Activated CD8-positive, alpha-beta memory T cell treated with anti-CD3 and anti-CD28 coated beads for 24 hours (primary cell): ENCODE measurements around the gene ATG4B.
"Not testable (repeated sequence)": the region's sequence is repeated elsewhere in the genome, so short reads cannot be mapped to it uniquely, and the experiment has no call there.

Source experiments
- DNase-seq: peaks from one replicate; pipeline ENCODE4 v3.0.0-alpha.2; 2020

Gene ATG4B

GRCh38 chr2:241637018-241637794 is at the start of gene ATG4B, which contains the start of gene THAP4:
Gene ATG4B, plus strand, starts transcription at chr2:241637693. Its CDS starts 22 bp downstream, at chr2:241637715.
Gene THAP4, minus strand, starts transcription at chr2:241637158. Its CDS starts 141 bp downstream, at chr2:241637017.
- peak; percentile 93 for DNase-seq

GRCh38 chr2:241589863-241590262 is 47.6 kb upstream of the ATG4B start:
- DNase-seq = not testable (repeated sequence)

- DNase-seq = not testable (repeated sequence)
Measured at GRCh38 chr2:241590496-241591455, 46.7 kb upstream of the ATG4B start.

- DNase-seq = no peak
Measured at GRCh38 chr2:241592126-241592845, 45.2 kb upstream of the ATG4B start.

GRCh38 chr2:241593271-241593670 is 44.2 kb upstream of the ATG4B start:
- DNase-seq = no peak

GRCh38 chr2:241595600-241596140 is 41.8 kb upstream of the ATG4B start:
- DNase-seq = no peak

- DNase-seq = no peak
Measured at GRCh38 chr2:241597561-241597960, 39.9 kb upstream of the ATG4B start.

- DNase-seq = no peak
Measured at GRCh38 chr2:241598061-241598460, 39.4 kb upstream of the ATG4B start.

GRCh38 chr2:241598487-241598886 is 39.0 kb upstream of the ATG4B start:
- DNase-seq = no peak

GRCh38 chr2:241599615-241600014 is 37.9 kb upstream of the ATG4B start:
- DNase-seq = no peak

GRCh38 chr2:241601841-241602240 is 35.7 kb upstream of the ATG4B start:
- DNase-seq = no peak

GRCh38 chr2:241602720-241603119 is 34.8 kb upstream of the ATG4B start:
- DNase-seq = no peak

- no peak for DNase-seq
Measured at GRCh38 chr2:241603686-241604085, 33.8 kb upstream of the ATG4B start.

- no peak for DNase-seq
Measured at GRCh38 chr2:241606186-241606585, 31.3 kb upstream of the ATG4B start.

GRCh38 chr2:241607162-241607885 is 30.2 kb upstream of the ATG4B start:
- no peak for DNase-seq

- DNase-seq = no peak
Measured at GRCh38 chr2:241608881-241609280, 28.6 kb upstream of the ATG4B start.

- DNase-seq = peak; percentile 95
Measured at GRCh38 chr2:241609859-241610793, 27.4 kb upstream of the ATG4B start.

- no peak for DNase-seq
Measured at GRCh38 chr2:241611062-241611461, 26.4 kb upstream of the ATG4B start.

- no peak for DNase-seq
Measured at GRCh38 chr2:241612156-241613016, 25.1 kb upstream of the ATG4B start.
